Measurements from ENCODE around the gene UBA6. TPM values are rescaled to one million over a fixed set of nuclear protein-coding genes. Genes with fewer than 3 reads are reported as not detected.

The UBA6 gene
- total and polyA plus RNA-seq, 5 donors = 3.0 to 33.4 (median 19.0) TPM

DNA sequence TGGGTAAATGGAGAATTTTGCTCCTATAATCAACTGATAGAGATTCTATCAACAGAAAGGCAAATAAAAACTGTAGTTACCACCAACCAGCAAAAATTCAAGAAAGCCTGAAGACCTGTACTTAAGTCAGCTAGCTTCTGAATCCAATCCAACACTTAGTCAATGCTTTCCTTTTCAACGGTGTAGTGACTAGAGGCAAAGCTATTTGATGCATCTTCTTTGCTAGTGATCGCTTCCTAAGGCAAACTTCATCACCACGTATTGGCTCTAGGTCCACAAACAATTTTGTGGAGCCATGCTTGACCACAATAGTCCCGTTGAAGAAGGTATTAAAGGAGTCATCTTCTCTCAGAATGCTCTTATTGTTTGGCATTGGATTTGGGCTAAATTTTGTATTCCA is 25.0 kb upstream of the UBA6 start:
- no peak for DNase-seq
- H3K4me1 ChIP-seq (ENCODE audit: control insufficient read depth, insufficient read depth, low read length) = no peaks in the 10 kb centered on the region
- intact Hi-C loops (cut with DNase I) = no loop called here
- 91% methylated on average over 4 of the region's 4 CpGs for WGBS
- H3K27me3 ChIP-seq (ENCODE audit: control insufficient read depth, insufficient read depth) = no peaks in the 10 kb centered on the region
- H3K9me3 ChIP-seq (ENCODE audit: control insufficient read depth, low read length) = no peaks in the 10 kb centered on the region
- no peak for ATAC-seq
- no peak overlapping the region for H3K27ac ChIP-seq (ENCODE audit: low read length)
- H3K4me3 ChIP-seq (ENCODE audit: low read length) = no peak overlapping the region

GRCh38 chr4:67725132-67725531 is 24.2 kb upstream of the UBA6 start:
- DNase-seq (no peak), ATAC-seq (peak in 1 of 2 donors; percentile 36)
- no peaks in the 10 kb centered on the region for H3K9me3 ChIP-seq (ENCODE audit: control insufficient read depth, low read length)
- 97% methylated on average over 1 of the region's 1 CpG for WGBS
- no peaks in the 10 kb centered on the region for H3K4me1 ChIP-seq (ENCODE audit: control insufficient read depth, insufficient read depth, low read length)
- no peaks in the 10 kb centered on the region for H3K27me3 ChIP-seq (ENCODE audit: control insufficient read depth, insufficient read depth)
- H3K4me3 ChIP-seq (ENCODE audit: low read length) = no peak overlapping the region
- intact Hi-C loops (cut with DNase I) = no loop called here
- H3K27ac ChIP-seq (ENCODE audit: low read length) = no peak overlapping the region

- Histone ChIP-seq H3K4me1 (ENCODE audit: control insufficient read depth, insufficient read depth, low read length) (no peaks in the 10 kb centered on the region), H3K9me3 (ENCODE audit: control insufficient read depth, low read length) (no peaks in the 10 kb centered on the region), H3K4me3 (ENCODE audit: low read length) (no peak overlapping the region), H3K27me3 (ENCODE audit: control insufficient read depth, insufficient read depth) (no peaks in the 10 kb centered on the region), H3K27ac (ENCODE audit: low read length) (no peak overlapping the region)
- intact Hi-C loops (cut with DNase I) = no loop called here
- 79% methylated on average over 10 of the region's 10 CpGs for WGBS
- ATAC-seq = peak in 1 of 2 donors; percentile 26
- DNase-seq = no peak
These were observed 23.0 kb upstream of the UBA6 start for GRCh38 chr4:67723949-67724348.

GRCh38 chr4:67723341-67723740 is 22.4 kb upstream of the UBA6 start:
- Histone ChIP-seq H3K4me1 (ENCODE audit: control insufficient read depth, insufficient read depth, low read length) (no peaks in the 10 kb centered on the region), H3K9me3 (ENCODE audit: control insufficient read depth, low read length) (no peaks in the 10 kb centered on the region), H3K27ac (ENCODE audit: low read length) (no peak overlapping the region), H3K4me3 (ENCODE audit: low read length) (no peak overlapping the region), H3K27me3 (ENCODE audit: control insufficient read depth, insufficient read depth) (no peaks in the 10 kb centered on the region)
- no peak for ATAC-seq
- 95% methylated on average over 5 of the region's 5 CpGs for WGBS
- intact Hi-C loops (cut with DNase I) = no loop called here
- no peak for DNase-seq

DNA sequence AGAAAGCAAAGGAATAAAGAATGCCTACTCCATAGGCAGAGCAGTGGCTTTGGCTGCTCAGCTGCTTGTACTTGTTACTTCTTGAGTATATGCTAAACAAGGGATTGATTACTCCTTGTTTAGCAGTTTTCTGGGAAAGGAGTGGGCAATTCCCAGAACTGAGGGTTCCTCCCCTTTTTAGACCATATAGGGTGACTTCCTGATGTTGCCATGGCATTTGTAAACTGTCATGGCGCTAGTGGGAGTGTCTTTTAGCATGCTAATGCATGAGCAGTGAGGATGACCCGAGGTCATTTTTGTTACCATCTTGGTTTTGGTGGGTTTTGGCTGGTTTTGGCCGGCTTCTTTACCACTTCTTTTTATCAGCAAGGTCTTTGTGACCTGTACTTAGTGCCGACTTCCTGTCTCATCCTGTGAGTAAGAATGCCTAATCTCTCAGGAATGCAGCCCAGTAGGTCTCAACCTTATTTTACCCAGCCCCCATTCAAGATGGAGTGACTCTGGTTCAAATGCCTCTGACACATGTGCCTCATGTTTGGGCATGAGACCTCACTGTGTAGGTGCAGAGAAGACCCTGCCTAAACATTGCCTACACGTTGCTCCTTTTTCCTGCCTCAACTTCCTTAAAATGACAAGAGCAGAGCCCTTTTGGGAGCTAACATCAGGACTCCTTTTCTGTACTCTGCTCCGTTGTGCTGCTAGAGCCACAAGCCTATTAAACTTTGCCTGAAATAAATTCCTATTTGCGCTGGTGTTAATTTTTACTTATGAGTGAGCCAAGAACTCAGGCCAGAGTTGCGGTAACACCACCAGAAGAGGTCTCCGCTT is 21.0 kb upstream of the UBA6 start:
- no peak overlapping the region for H3K27ac ChIP-seq (ENCODE audit: low read length)
- intact Hi-C loops (cut with DNase I) = no loop called here
- H3K4me1 ChIP-seq (ENCODE audit: control insufficient read depth, insufficient read depth, low read length) = no peaks in the 10 kb centered on the region
- no peaks in the 10 kb centered on the region for H3K27me3 ChIP-seq (ENCODE audit: control insufficient read depth, insufficient read depth)
- WGBS = 88% methylated on average over 9 of the region's 9 CpGs
- H3K4me3 ChIP-seq (ENCODE audit: low read length) = no peak overlapping the region
- ATAC-seq (no peak), DNase-seq (no peak)
- no peaks in the 10 kb centered on the region for H3K9me3 ChIP-seq (ENCODE audit: control insufficient read depth, low read length)

DNA sequence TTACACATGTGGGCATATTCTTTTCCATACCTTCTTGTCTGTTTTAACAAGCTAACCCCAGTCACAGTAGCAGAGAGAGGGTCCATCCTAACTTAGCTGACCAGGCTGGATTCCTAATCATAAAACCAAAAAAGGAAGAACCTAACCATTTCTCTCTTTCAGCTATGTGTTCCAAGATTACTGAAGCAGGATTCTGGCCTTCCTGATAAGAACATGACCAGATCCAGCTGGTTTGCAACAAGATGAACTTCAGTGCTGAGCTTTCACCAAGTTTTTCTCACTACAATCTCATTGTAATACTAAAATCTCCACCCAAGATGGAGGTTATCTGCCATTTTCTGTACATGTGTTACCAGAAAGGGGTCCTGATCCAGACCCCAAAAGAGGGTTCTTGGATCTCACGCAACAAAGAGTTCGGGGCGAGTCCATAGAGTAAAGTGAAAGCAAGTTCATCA is 20.4 kb upstream of the UBA6 start:
- H3K27me3 ChIP-seq (ENCODE audit: control insufficient read depth, insufficient read depth) = no peaks in the 10 kb centered on the region
- 90% methylated on average over 3 of the region's 3 CpGs for WGBS
- no peaks in the 10 kb centered on the region for H3K4me1 ChIP-seq (ENCODE audit: control insufficient read depth, insufficient read depth, low read length)
- H3K27ac ChIP-seq (ENCODE audit: low read length) = no peak overlapping the region
- DNase-seq (no peak), ATAC-seq (no peak)
- intact Hi-C loops (cut with DNase I) = no loop called here
- no peak overlapping the region for H3K4me3 ChIP-seq (ENCODE audit: low read length)
- H3K9me3 ChIP-seq (ENCODE audit: control insufficient read depth, low read length) = no peaks in the 10 kb centered on the region

DNA sequence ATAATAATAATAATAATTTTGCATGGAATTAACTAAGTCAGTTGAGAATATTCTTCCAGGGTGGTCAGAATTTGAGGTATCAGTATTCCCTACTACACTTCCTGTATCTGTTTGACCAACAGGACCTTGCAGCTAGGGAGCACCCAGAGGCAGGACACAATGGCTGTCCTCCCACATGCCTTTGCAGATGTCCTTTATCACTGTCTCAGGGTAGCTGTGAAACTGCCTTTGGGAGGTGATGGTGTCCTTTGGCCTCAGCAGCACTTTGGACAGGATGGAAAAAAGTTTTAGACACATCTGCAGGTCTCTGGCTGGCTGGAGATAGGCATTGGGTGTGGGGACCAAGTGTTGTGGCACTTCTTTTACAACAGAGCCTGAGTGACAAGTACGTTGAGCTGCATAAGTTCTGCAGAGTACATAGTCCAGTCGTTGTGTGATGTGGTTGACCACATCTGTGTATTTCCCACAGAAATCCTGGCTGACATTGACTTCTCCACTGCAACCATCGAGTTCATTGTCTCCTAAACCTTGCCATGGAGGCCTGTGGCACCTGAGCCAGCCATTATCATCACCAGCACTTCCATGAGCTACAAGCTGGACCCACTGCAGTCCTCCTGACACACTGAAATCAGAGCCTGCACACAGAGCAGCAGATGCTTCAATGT is 19.1 kb upstream of the UBA6 start:
- ATAC-seq (no peak), DNase-seq (no peak)
- Histone ChIP-seq H3K9me3 (ENCODE audit: control insufficient read depth, low read length) (no peaks in the 10 kb centered on the region), H3K4me3 (ENCODE audit: low read length) (no peak overlapping the region), H3K27ac (ENCODE audit: low read length) (no peak overlapping the region), H3K27me3 (ENCODE audit: control insufficient read depth, insufficient read depth) (no peaks in the 10 kb centered on the region), H3K4me1 (ENCODE audit: control insufficient read depth, insufficient read depth, low read length) (no peaks in the 10 kb centered on the region)
- WGBS = 96% methylated on average over 3 of the region's 3 CpGs
- intact Hi-C loops (cut with DNase I) = no loop called here

DNA sequence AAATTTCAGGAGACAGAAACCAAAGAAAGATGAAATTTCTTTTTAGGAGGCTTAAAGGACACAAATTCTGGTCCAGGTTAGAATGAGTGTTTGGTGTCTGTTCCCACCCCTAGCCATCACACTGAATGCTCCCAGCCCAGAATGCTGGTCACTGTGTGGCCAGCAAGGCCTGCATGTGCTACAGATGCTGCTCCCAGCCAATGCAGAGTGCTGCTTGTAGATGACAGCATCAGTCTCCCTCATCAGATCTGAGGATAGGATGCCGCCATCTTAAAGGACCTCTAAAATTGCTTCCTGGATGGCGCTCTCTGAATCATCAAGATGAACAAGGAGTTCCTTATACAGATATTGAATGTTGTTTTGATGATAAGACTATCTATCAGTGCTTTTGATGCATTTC is 17.9 kb upstream of the UBA6 start:
- DNase-seq (no peak), ATAC-seq (no peak)
- Histone ChIP-seq H3K4me1 (ENCODE audit: control insufficient read depth, insufficient read depth, low read length) (no peaks in the 10 kb centered on the region), H3K27me3 (ENCODE audit: control insufficient read depth, insufficient read depth) (no peaks in the 10 kb centered on the region), H3K4me3 (ENCODE audit: low read length) (no peak overlapping the region), H3K27ac (ENCODE audit: low read length) (no peak overlapping the region), H3K9me3 (ENCODE audit: control insufficient read depth, low read length) (no peaks in the 10 kb centered on the region)
- intact Hi-C loops (cut with DNase I) = no loop called here
- WGBS = 95% methylated on average over 2 of the region's 2 CpGs

DNA sequence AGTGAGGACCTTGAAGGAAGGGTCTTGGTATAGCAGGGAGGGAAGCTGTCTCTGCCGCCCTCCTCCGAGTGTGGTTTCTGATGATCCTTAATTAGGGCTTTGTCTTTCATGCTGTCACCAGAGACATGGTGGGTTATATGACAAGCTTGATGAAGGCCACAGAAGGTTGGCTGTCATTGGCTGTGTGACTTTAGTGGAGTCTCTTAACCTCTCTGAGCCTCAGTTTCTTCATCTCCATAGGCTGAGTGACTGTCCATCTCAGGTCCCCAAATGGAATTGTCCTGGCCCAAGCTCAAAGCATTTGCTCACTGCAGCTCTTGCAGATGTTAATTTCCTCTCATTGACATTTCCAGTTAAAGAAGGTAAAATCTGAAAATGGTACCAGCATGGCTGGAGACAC is 16.6 kb upstream of the UBA6 start:
- DNase-seq = no peak
- no peaks in the 10 kb centered on the region for H3K27me3 ChIP-seq (ENCODE audit: control insufficient read depth, insufficient read depth)
- 98% methylated on average over 2 of the region's 2 CpGs for WGBS
- H3K4me1 ChIP-seq (ENCODE audit: control insufficient read depth, insufficient read depth, low read length) = no peaks in the 10 kb centered on the region
- no peak for ATAC-seq
- H3K9me3 ChIP-seq (ENCODE audit: control insufficient read depth, low read length) = no peaks in the 10 kb centered on the region
- intact Hi-C loops (cut with DNase I) = no loop called here
- H3K4me3 ChIP-seq (ENCODE audit: low read length) = no peak overlapping the region
- no peak overlapping the region for H3K27ac ChIP-seq (ENCODE audit: low read length)

GRCh38 chr4:67714955-67715354 is 14.0 kb upstream of the UBA6 start:
- 80% methylated on average over 6 of the region's 6 CpGs for WGBS
- intact Hi-C loops (cut with DNase I) = no loop called here
- H3K9me3 ChIP-seq (ENCODE audit: control insufficient read depth, low read length) = no peaks in the 10 kb centered on the region

DNA sequence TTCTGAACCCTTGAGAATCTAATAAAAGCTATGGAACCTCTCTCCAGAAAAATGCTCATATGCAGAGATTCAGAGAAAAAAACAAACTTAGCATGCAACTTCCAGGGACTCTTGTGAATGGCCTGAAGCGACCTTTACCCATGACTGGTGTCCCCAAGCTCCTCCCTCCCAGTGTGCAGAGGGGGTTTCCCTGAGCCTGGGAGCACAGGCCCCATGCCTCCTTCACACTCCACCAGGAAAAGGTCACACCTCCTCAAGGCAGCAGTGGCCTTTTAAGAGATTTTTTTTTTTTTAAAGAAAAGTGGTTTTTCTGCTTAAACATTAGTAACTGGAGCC is 13.3 kb upstream of the UBA6 start:
- H3K4me1 ChIP-seq (ENCODE audit: control insufficient read depth, insufficient read depth, low read length) = no peaks in the 10 kb centered on the region
- no peak overlapping the region for H3K27ac ChIP-seq (ENCODE audit: low read length)
- no peaks in the 10 kb centered on the region for H3K9me3 ChIP-seq (ENCODE audit: control insufficient read depth, low read length)
- WGBS = 88% methylated on average over 1 of the region's 1 CpG
- intact Hi-C loops (cut with DNase I) = no loop called here
- DNase-seq = no peak
- H3K4me3 ChIP-seq (ENCODE audit: low read length) = no peak overlapping the region
- no peaks in the 10 kb centered on the region for H3K27me3 ChIP-seq (ENCODE audit: control insufficient read depth, insufficient read depth)
- no peak for ATAC-seq

More at GRCh38 chr4:67714955-67715354, 14.0 kb upstream of the UBA6 start:
- no peaks in the 10 kb centered on the region for H3K4me1 ChIP-seq (ENCODE audit: control insufficient read depth, insufficient read depth, low read length)
- ATAC-seq = no peak
- no peaks in the 10 kb centered on the region for H3K27me3 ChIP-seq (ENCODE audit: control insufficient read depth, insufficient read depth)
- H3K27ac ChIP-seq (ENCODE audit: low read length) = no peak overlapping the region
- no peak for DNase-seq
- no peak overlapping the region for H3K4me3 ChIP-seq (ENCODE audit: low read length)
